GM03348 (cell line): ENCODE data around the gene ANAPC13.

Experiments used
- DNase-seq: peaks from one replicate; pipeline ENCODE4 v3.0.0; 2012; ENCODE audit warnings: low spot score

ANAPC13 gene

GRCh38 chr3:134449277-134449676 lies 36.5 kb downstream of the ANAPC13 start:
- DNase-seq, result peak; percentile 52

- no peak for DNase-seq
These were observed 37.1 kb downstream of the ANAPC13 start for GRCh38 chr3:134448664-134449063.

- no peak for DNase-seq
These were observed 38.4 kb downstream of the ANAPC13 start for GRCh38 chr3:134447351-134447750.

- peak; percentile 73 for DNase-seq
These were observed 39.0 kb downstream of the ANAPC13 start for GRCh38 chr3:134446800-134447199.

GRCh38 chr3:134445636-134446035 lies 40.1 kb downstream of the ANAPC13 start:
- peak; percentile 29 for DNase-seq

GRCh38 chr3:134445095-134445494 lies 40.7 kb downstream of the ANAPC13 start:
- DNase-seq, result no peak

GRCh38 chr3:134441821-134442220 lies 44.0 kb downstream of the ANAPC13 start:
- DNase-seq, result no peak

GRCh38 chr3:134441321-134441720 lies 44.5 kb downstream of the ANAPC13 start:
- no peak for DNase-seq

GRCh38 chr3:134437211-134437752 lies 48.5 kb downstream of the ANAPC13 start:
- no peak for DNase-seq

GRCh38 chr3:134432236-134432635 lies 53.5 kb downstream of the ANAPC13 start:
- DNase-seq, result no peak

GRCh38 chr3:134430950-134431445 lies 54.8 kb downstream of the ANAPC13 start:
- no peak for DNase-seq

- DNase-seq, result no peak
These were observed 55.6 kb downstream of the ANAPC13 start for GRCh38 chr3:134430174-134430573.

- no peak for DNase-seq
These were observed 57.4 kb downstream of the ANAPC13 start for GRCh38 chr3:134428401-134428800.
